Measurements from ENCODE around the gene FOXJ3.

DNA sequence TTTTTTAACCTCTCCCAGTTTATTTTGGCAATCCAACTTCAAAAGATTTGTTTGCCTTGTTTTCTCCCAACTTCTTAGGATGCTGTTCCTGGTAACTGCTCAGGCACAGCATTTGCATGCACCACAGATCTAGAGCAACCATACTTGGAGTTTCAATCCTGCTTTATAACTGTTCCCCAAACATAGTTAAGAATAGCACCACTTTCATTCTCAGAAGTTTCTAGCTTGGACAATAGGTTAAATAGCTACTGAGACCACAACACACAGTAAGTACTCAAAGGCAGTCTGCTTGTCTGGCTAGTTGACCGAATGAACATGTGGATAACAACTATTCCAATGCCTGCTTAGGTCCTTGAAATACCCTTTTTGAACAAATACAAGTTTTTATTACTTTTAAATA, 76.8 kb downstream of the FOXJ3 start:
- TF ChIP-seq ZNF792 (tag by site-specific recombination; IDR thresholded peaks at IDR 0.05) (no peak), ZNF112 (tag by site-specific recombination; IDR thresholded peaks at IDR 0.05) (no peak)
- TF ChIP-seq, protein P1, sequence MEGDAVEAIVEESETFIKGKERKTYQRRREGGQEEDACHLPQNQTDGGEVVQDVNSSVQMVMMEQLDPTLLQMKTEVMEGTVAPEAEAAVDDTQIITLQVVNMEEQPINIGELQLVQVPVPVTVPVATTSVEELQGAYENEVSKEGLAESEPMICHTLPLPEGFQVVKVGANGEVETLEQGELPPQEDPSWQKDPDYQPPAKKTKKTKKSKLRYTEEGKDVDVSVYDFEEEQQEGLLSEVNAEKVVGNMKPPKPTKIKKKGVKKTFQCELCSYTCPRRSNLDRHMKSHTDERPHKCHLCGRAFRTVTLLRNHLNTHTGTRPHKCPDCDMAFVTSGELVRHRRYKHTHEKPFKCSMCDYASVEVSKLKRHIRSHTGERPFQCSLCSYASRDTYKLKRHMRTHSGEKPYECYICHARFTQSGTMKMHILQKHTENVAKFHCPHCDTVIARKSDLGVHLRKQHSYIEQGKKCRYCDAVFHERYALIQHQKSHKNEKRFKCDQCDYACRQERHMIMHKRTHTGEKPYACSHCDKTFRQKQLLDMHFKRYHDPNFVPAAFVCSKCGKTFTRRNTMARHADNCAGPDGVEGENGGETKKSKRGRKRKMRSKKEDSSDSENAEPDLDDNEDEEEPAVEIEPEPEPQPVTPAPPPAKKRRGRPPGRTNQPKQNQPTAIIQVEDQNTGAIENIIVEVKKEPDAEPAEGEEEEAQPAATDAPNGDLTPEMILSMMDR (tag by site-specific recombination; IDR thresholded peaks at IDR 0.05) = no peak

All from HEK293 (cell line).